GM21390 (cell line): ENCODE results near the gene THBS3.
"Not testable (repeated sequence)": the region's sequence is repeated elsewhere in the genome, so short reads cannot be mapped to it uniquely, and the experiment has no call there.

Experiments
- ATAC-seq: cut with Tn5 transposase; IDR thresholded peaks from one replicate; pipeline ENCODE4 v1.9.1; 2021; ENCODE audit not compliant: unreplicated experiment

THBS3 gene

DNA sequence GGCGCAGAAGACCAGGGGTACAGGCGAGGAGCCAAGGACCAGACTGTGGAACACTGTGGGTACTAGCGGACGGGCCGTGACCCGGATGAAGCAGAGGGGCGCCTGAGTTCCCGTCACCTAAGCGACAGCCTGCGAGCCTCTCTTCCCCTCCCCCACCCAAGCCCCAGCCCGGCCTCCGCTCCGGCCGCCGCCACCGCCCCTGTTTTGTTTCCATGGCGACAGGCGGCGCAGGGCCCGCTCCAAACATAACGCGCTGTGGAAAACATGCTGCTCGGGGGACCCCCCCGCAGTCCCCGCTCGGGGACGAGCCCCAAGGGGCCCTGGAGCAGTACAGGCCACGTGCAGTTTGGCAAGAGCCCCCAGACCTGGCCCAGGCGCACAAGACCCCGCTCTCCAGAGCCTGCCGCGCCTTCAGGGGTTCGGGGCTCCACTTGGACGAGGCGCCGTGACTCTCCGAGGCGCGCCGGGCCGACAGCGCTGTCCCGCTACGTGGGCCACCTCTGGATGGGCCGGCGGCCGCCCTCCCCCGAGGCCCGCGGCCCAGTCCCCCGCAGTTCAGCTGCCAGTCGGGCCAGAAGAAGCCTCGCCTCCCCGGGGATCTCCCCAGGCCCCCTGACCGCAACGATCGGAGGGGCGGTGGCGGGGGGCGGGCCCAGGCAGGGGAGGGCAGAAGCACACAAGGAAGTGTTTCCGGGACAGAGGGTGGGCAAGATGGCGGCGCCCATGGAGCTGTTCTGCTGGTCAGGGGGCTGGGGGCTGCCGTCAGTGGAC lies 1.0 kb upstream of the THBS3 start, which contains the start of gene MTX1:
Gene MTX1 (plus strand): TSS at position 155 of the 771 bp plus-strand sequence. CDS start 110 bp downstream, at position 265.
- ATAC-seq: peak; percentile 72

DNA sequence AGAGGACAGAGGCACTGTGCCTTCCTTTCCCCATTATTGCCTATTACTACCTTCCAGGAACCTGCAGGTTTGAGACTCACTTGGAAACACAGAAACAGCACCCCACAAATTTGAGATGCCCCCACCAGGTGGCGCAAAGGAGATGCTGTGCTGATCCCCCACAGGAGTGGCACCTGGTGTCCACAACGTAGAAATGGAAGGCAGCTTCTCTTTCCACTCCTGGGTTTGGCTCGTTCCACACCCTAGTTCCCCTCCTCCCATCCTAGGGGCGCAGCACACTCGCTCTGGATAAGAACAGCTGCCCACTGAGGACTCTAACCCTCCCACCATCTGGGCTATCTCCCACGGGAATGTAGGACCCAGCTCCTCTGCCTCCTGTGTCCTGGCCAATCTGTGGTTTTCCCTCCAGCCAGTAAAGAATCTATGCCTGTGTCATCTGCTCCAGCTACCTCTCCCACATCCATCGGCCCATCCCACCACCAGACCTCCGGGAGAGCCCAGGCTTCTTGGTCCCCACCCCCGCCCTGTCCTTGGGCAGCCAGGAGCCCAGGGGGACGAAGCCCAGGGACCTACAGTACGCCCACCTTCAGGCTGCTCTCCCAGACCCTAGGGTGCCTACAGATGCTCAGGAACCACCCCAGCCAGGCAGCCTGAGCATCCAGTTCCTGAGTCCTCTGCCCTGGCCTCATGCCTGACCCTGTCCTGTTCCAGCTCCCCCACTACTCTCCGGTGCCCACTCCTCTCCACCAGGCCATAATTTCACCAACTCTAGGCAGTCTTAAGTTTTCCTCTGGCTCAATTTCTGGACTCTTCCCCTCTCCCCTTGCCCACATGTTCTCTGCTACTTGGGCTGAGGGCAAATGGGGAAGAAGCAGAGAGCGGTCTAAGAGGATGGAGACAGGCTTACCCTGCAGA lies 549 bp downstream of the THBS3 start:
- no peak for ATAC-seq

DNA sequence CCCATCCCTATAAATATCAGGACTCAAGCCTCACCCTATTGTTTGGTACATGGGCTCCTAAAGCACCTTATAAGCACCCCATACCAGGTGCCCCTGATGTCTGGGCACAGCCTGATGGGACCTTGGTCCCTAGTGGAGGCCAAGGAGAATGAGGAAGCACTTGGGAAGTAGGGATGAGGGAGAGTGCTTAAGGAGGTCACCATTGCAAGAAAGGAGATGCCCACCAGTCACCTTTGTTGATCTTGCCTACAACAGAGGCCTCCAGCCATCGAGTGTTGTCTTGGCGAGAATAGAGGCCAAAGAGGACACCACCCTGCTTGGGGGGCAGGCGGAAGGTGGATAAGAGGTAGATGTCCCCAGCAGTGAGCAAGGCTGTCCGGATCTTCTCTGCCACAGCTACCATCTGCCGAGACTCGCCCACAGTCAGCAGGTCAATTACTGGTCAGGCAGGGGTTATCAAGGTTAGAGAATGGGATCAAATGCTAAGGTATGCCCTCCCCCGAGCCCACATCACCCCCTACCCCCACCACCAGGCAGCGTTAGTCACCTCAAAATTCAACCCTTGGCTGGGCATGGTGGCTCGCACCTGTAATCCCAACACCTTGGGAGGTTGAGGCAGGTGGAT lies 1.6 kb downstream of the THBS3 start:
- no peak for ATAC-seq

DNA sequence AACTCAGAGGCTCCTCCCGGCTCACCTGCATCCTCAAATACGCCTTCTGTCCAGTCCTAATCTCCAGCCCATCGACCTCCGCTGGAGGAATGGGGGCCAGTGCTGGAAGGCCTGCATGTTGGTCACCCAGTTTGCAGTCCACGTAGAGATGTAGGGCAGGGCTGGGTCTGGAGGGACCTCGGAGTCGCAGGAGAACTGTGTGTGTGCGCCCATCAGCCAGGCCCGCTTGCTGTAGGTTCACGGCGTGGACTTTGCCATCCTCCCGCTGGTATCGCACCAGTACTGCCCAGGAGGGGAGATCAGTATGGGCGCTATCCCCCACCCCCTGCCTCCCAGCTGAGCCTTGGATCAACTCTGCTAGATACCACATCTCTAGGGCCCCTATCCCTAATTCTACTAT lies 2.7 kb downstream of the THBS3 start:
- no peak for ATAC-seq

DNA sequence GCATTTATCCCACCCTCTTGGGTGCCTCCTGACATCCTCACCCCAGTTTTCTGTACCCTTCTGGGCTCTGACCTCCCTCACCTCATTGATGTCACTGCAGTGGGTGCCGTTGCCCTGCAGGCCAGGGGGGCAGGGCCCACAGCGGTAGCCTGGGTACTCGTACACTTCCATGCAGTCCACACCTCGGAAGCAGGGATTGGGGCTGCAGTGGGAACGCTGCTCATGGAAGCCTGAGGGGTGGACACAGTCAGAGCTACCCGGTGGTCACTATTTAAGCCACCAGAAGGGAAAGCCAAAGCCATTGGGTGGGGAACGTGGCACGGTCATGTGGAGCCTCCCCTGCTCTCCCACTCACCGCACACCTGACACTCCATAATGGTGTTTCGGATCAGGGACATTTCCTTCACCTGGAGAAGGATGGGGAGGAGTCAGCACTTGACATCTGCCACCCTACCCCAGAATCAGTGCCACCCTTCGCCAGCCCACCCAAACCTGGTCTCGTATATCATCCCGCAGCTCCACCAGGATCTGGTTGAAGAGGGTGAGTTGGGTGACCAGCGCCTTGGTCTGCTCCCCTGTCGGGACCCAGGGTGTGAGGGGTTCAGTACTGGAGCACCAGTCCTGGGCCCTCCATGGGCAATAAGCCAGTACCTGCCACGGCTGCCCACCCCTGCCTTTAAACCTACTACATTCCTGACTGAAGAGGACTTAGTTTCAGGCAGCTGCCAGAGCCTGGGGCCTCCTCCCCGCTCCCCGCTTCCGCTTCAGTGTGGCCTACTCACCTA lies 4.8 kb downstream of the THBS3 start:
- ATAC-seq: no peak

DNA sequence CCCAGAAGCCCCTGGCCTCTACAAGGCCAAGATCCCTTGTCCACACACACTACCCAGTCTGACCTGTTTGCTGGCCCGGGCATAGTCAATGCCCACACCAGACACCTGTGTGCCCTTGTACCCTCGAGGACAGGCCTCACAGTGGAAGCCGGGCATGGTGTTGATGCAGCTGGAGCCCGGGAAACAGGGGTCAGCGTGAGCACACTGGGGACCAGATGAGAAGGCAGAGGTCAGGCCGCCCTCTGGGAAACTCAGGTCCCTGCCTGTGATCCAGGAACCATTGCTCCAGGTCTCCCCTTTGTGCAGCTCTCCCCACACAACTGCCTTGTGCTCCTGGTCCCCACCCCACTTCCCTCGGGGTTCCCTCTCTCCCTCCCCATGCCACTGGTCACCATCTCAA lies 5.5 kb downstream of the THBS3 start:
- ATAC-seq: no peak

DNA sequence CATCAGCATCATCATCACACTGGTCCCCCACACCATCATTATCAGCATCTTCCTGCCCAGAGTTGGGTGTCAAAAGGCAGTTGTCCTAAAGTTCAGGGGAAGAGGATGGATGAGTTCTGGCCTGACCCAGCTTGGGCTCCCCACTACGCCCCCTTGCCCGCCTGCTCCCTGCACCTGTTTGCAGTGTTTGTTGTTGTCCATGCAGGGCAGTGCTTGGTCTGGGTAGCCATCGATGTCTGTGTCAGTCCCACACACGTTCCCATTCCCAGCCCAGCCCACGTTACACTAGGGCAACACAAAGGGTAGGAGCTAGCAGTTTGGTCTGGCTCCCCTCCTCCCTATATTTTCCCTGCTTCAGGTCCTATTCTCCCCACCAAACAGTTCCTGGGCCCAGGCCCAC lies 6.8 kb downstream of the THBS3 start:
- no peak for ATAC-seq

DNA sequence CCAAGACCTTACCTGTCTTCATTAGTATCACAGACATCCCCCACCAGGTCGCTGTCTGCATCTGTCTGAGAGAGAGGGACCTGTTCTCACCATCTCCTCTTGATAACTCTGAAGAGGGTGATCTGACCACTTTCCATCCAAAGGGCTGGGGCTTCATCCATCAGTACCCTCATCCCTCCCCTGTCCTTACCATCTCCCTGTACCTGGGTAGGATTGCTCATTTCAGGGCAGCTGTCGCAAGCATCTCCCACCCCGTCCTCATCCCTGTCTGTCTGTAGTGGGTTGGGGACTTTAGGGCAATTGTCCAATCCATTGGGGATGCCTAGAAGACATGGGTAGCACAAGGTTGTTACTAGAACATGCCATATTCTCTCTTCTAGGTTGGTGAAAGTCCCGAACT lies 7.9 kb downstream of the THBS3 start:
- no peak for ATAC-seq

DNA sequence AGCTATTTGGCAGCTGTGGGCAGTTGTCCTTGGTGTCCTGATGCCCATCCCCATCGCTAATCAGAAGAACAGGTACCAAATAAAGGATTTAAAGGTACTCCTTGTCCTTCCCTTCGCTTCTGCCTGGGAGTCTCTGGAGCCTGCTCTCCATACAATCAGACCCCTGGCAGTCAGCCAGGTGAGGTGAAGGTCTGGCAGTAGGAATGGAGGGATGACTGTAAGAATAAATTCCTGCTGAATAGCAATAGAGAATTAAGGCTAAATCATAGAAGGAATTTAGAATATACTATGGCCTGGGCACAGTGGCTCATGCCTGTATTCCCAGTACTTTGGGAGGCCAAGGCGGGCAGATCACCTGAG lies 9.2 kb downstream of the THBS3 start:
- ATAC-seq: no peak

DNA sequence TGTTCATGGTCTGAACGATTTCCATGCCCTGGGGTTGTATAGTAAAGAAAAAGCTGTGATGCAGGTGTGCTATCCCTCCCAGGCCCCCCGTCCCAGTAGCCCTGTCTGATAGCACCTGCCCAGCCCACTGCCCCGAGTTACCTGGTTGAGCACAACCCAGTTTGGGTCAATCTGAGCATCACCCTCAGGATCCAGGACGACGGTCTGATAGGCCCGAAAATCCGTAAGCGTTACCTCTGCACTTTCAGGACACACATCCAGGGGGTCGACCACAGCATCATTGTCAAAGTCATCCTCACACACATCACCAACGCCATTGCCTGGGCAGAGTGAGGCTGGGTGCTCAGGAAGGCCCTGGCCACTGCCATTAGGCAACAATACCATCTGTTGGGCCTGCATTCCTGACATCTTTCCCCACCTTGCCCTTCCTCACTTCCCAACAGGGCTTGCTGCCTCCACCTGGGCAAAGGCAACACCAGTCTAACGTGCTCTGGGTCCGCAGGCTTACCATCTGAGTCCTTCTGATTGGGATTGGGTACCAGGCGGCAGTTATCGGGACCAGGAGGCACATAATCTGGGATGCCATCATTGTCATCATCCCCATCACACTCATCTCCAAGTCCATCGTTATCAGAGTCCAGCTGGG lies 9.7 kb downstream of the THBS3 start:
- no peak for ATAC-seq

DNA sequence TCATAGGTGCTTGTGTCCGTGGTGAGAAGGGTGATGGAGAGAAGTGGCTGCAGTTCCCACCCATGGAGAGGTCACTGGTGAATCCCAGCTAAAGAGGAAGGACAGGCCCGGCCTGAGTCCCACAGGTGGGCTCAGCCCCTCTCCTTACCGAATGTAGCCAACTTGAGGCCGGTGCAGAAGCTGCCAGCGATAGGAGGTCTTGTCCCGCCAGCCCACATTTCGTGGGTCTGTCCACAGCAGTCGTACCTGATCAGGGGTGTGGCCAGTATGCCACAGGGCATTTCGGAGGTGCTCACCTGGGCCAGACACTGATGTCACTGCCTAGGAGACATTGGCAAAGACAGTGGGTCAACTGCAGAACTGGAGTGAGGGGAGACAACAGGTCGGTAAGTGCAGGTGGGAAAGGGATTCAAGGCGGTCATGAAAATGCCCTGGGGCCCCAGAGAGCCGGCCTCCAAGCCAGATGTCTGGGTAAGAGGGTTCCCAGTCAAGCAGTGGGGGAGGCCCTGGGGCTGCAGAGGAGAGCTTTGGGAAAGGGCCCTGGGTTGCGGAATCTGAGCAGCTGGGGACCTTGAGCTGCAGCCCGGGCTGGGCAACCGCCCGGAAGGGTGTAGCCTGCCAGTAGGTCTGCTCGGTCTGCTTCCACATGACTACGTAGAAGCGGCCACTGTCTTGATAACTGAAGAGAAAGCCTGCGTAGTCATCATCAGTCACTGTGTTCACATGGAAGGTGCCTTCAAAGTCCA lies 10.6 kb downstream of the THBS3 start:
- ATAC-seq: no peak

DNA sequence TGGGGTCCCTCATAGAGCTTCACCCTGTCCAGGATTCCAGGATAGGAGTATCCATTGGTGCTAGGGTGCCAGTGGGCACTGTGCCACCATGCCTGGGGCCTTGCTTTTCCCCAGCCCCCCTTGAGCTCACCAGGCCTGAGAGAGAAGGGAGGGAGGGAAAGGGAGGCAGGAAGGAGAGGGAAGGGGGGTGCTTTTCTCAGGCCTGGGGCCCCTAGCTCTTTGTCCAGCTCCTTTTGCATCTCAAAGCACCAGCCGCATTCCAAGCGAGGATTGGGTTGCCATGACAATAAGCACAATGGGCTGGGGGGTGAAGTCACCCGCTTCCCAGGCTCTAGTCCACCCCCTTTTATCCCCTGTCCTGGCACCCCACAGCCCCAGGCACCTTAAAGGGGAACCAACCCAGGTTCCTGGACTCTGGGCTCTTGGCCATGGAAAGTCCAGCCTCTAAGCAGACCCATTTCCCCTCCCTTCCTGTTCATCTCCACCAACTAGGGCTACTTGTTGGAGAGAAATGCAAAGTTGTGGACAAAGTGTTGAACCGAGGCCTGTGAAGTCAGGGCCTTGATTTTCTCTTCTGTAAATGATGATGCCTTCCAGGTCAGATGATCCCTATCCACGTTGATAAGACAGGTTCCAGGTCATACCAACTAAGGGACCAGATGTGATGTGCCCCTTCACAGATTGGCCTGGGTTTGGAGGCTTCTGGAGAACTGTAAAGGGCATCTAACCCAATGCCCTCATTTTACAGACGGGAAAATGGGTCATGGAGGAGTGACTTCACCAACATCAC lies 11.4 kb downstream of the THBS3 start:
- no peak for ATAC-seq

DNA sequence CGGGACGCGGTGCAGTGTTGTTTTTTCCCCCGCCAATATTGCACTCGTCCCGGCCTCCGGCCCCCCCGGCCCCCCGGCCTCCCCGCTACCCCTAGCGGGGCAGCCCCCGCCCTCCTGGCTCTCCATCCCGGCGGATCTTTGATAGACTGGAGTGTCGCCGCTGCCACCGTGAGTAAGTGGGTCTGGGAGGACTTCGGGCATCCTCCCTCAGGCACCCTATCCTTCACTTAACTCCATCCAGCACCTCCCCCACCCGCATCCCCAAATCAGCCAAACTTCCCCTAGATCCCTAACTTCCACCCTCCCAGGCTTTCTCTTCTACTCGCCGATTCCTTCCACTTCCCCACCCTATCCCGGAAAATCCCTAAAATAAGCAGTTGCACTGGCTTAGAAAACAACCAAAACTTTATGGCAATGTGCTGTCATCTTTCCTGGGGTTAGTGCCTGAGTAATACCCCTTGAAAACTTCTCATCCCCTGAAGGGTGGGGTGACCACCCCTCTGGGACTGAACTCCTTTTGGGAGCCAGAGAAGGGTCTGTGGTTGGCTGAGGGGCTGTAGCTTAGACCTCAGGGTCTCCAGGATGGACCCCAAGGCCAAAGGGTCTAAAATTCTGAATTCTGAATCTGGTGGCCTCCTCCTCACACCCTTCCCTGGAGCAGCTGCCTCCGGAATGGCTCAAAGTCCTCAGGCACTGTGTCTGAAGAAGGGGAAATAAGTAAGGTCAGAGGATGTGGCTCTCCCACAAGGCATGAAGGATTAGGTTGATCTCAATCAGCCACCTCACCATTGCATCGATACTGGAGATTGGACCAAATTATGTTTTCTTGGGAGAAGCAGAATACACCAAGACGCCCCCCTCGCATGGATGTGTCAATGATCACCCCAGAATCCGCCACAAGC lies 12.2 kb downstream of the THBS3 start:
- no peak for ATAC-seq

DNA sequence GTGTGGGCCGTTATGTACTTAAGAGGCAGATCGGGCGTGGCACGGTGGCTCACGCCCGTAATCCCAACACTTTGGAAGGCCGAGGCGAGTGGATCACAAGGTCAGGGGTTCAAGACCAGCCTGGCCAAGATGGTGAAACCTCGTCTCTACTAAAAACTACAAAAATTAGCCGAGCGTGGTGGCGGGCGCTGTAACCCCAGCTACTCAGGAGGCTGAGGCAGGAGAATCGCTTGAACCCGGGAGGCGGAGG lies 13.8 kb downstream of the THBS3 start:
- not testable (repeated sequence) for ATAC-seq

DNA sequence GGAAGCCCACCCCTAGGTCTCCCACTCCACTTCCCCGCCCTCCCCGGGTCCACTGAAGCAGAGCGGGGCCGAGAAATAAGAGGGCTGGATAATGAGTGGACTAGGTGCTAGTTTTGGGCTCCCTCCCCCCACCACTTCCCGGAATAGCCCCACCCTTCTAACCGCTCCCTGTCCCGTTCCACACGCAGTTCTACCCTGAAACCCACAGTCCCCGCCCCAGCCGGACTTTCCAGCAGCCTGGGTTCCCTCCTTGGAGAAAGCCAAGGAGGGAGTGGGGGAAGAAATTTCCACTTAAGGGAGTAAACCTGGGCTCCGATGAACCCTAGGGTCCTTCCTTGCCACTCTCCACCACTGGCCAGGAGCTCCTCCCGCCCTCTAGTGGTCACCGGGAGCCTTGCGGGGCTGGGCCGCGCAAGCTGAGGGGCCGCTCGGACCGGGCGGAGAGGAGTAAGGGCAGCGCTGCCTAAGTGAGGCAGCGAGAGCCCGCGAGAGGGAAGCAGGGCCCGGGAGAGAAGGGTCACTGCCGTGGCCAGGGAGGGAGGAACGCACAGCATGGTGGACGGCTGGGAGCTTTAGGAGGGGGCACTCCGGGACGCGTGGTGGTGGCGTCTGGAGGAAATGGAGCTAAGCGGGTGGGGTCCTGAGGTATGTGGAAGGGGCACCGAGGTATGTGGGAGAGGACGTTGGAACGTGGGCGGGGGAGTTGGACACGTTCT lies 14.3 kb downstream of the THBS3 start:
- peak; percentile 67 for ATAC-seq

DNA sequence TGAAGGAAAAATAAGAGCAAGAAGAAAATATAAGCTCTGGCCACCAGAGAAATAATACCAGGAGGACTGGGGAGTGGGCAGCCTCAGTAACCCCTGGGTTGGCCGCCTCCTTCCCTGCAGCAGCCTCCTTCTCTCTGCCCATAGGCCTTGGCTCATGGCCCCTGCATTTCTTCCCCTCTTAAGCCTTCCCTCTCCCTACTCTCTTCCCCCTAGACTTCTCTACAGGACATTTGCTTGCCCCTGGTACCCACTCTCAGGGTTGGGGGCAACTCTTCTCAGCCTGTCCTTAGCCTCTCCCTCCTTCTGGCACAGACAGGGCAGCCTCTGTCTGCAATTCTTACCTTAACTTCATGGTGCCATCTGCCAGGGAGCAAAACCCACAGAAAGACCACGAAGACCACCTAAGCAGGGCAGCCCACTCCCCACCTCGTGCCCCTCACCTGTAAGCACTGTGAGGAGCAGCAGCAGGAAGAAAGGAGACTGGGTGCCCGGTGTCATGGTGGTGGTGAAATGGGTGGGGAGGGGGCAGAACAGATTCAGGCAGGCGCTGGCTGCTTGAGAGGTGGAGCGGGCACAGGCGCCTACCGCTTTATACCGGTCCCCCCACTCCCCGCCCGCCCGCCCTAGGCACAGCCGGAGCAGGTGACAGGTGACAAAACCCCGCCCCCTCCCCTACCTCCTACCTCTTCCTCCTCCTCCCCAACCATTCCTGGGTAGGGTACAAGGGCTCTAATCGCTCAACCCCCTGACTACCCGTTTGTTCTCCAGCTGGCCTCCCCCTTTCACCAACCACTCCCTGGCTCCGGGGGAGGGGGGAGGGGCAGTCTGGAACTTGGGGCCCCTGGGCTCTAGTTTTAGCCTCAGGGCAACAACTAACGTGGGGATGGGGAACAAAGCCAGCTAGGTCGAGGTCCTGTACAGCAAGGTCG lies 15.1 kb downstream of the THBS3 start:
- ATAC-seq: no peak

DNA sequence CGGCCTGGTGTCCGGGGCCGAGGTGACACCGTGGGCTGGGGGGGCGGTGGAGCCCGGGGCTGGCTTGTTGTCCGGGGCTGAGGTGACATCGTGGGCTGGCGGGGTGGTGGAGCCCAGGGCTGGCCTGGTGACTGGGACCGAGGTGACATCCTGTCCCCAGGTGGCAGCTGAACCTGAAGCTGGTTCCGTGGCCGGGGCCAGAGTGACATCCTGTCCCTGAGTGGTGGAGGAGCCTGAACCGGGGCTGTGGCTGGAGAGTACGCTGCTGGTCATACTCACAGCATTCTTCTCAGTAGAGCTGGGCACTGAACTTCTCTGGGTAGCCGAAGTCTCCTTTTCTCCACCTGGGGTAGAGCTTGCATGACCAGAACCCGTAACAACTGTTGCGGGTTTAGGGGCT lies 15.8 kb downstream of the THBS3 start:
- no peak for ATAC-seq
